Hepatocyte (in vitro differentiated cells): ENCODE measurements around the gene CHCHD6.

ENCODE experiments used
- CTCF ChIP-seq: fragments of 200-600 bp; sonication (generic); IDR thresholded peaks from 2 replicates; pipeline ENCODE4 v1.5.1; 2016; ENCODE audit warnings: antibody characterized with exemption, mild to moderate bottlenecking; ENCODE audit not compliant: poor library complexity
- EZH2 ChIP-seq: fragments of 200-600 bp; sonication (generic); IDR thresholded peaks from 2 replicates; pipeline ENCODE4 v1.6.1; 2016; ENCODE audit warnings: antibody characterized with exemption, mild to moderate bottlenecking, borderline replicate concordance
- EZH2phosphoT487 ChIP-seq: fragments of 200-600 bp; sonication (generic); IDR thresholded peaks from one replicate; pipeline ENCODE4 v1.6.1; 2018; ENCODE audit warnings: antibody characterized with exemption, mild to moderate bottlenecking, low read depth, moderate library complexity; ENCODE audit not compliant: unreplicated experiment, severe bottlenecking

GRCh38 chr3:126655887-126656286 is 48.2 kb upstream of the CHCHD6 start:
- TF ChIP-seq CTCF: no peak
- no peak for TF ChIP-seq EZH2
- no peak for TF ChIP-seq EZH2phosphoT487
